WTC11 (cell line): Measurements from ENCODE around the gene SLC8A1. TPM values are rescaled to one million over a fixed set of nuclear protein-coding genes. Genes with fewer than 3 reads are reported as not detected.

Source experiments
- ATAC-seq: fragments of 200-7000 bp; cut with Tn5 transposase; 2 replicates; pipeline ENCODE4 v1.10.0; 2021; ENCODE audit warnings: mild to moderate bottlenecking, moderate library complexity
- CTCF ChIA-PET: fragments of 300-600 bp; sonication (Branson Sonifier 250); formaldehyde crosslinking; loops from one replicate; lab custom pipeline; 2021; ENCODE audit warnings: antibody characterized with exemption; lab: Charles Lee
- POLR2A ChIA-PET: fragments of 350-600 bp; sonication (Branson Sonifier 250); formaldehyde crosslinking; loops from one replicate; lab custom pipeline; 2021; ENCODE audit warnings: antibody characterized with exemption; lab: Charles Lee
- DNase-seq: peaks from one replicate; pipeline ENCODE4 v3.0.0; 2021; ENCODE audit warnings: low spot score
- H3K27ac Mint-ChIP-seq: 2 replicates; pipeline ENCODE4 v1.8.0; 2021; ENCODE audit warnings: mixed read lengths
- H3K27me3 Mint-ChIP-seq: 2 replicates; pipeline ENCODE4 v1.8.0; 2021; ENCODE audit warnings: low read depth, mild to moderate bottlenecking, moderate library complexity, mixed read lengths
- H3K36me3 Mint-ChIP-seq: 2 replicates; pipeline ENCODE4 v1.8.0; 2021; ENCODE audit warnings: mixed read lengths
- H3K4me1 Mint-ChIP-seq: 2 replicates; pipeline ENCODE4 v1.8.0; 2022; ENCODE audit warnings: mixed read lengths
- H3K4me3 Mint-ChIP-seq: 2 replicates; pipeline ENCODE4 v1.8.0; 2021; ENCODE audit warnings: mild to moderate bottlenecking, moderate library complexity, mixed read lengths
- H3K9me3 Mint-ChIP-seq: 2 replicates; pipeline ENCODE4 v1.8.0; 2021; ENCODE audit warnings: mixed read lengths
- ATF3 ChIP-seq: sonication (generic); formaldehyde crosslinking; conservative IDR thresholded peaks from 2 replicates; pipeline ENCODE4 v1.8.1; 2022; ENCODE audit warnings: mild to moderate bottlenecking, missing genetic modification reagents
- CBFB ChIP-seq: sonication (generic); formaldehyde crosslinking; IDR thresholded peaks from 2 replicates; pipeline ENCODE4 v1.8.1; 2022; ENCODE audit warnings: mild to moderate bottlenecking, low read depth, missing genetic modification reagents
- ESRRA ChIP-seq: sonication (generic); formaldehyde crosslinking; IDR thresholded peaks from 2 replicates; pipeline ENCODE4 v1.8.1; 2022; ENCODE audit warnings: mild to moderate bottlenecking, missing genetic modification reagents, borderline replicate concordance
- FOXJ3 ChIP-seq: sonication (generic); formaldehyde crosslinking; IDR thresholded peaks from 2 replicates; pipeline ENCODE4 v1.9.0; 2021; ENCODE audit warnings: missing genetic modification reagents, mild to moderate bottlenecking, borderline replicate concordance
- GRHL2 ChIP-seq: fragments of 250-450 bp; sonication (Bioruptor Pico); IDR thresholded peaks from 2 replicates; pipeline ENCODE4 v1.8.0; 2022; ENCODE audit warnings: mild to moderate bottlenecking, moderate library complexity; ENCODE audit not compliant: insufficient replicate concordance, severe bottlenecking
- GTF2I ChIP-seq: fragments of 250-450 bp; sonication (Bioruptor Pico); conservative IDR thresholded peaks from 2 replicates; pipeline ENCODE4 v1.4.0; 2021; ENCODE audit warnings: mild to moderate bottlenecking
- HMGA2 ChIP-seq: fragments of 250-450 bp; sonication (Bioruptor Pico); IDR thresholded peaks from 2 replicates; pipeline ENCODE4 v1.4.0; 2021; ENCODE audit warnings: mild to moderate bottlenecking, moderate library complexity
- JAZF1 ChIP-seq: fragments of 250-450 bp; sonication (Bioruptor Pico); IDR thresholded peaks from 2 replicates; pipeline ENCODE4 v1.9.0; 2021; ENCODE audit warnings: moderate library complexity, mild to moderate bottlenecking, inconsistent platforms
- KAT7 ChIP-seq: sonication (generic); formaldehyde crosslinking; IDR thresholded peaks from 2 replicates; pipeline ENCODE4 v1.8.1; 2023; ENCODE audit warnings: missing genetic modification reagents, mild to moderate bottlenecking, borderline replicate concordance
- MXD4 ChIP-seq: fragments of 250-450 bp; sonication (Bioruptor Pico); IDR thresholded peaks from 2 replicates; pipeline ENCODE4 v1.8.0; 2021; ENCODE audit warnings: mild to moderate bottlenecking, moderate library complexity, borderline replicate concordance
- MYBL2 ChIP-seq: sonication (generic); formaldehyde crosslinking; IDR thresholded peaks from 2 replicates; pipeline ENCODE4 v1.8.1; 2023; ENCODE audit warnings: mild to moderate bottlenecking, moderate library complexity, missing genetic modification reagents
- PRRX2 ChIP-seq: fragments of 250-450 bp; sonication (Bioruptor Pico); IDR thresholded peaks from 2 replicates; pipeline ENCODE4 v1.8.0; 2021; ENCODE audit warnings: mild to moderate bottlenecking
- RORB ChIP-seq: fragments of 250-450 bp; sonication (Bioruptor Pico); IDR thresholded peaks from 2 replicates; pipeline ENCODE4 v1.9.0; 2021; ENCODE audit warnings: mild to moderate bottlenecking
- TP53 ChIP-seq: sonication (generic); formaldehyde crosslinking; IDR thresholded peaks from 2 replicates; pipeline ENCODE4 v1.8.1; 2023; ENCODE audit warnings: mild to moderate bottlenecking, missing genetic modification reagents
- ZNF396 ChIP-seq: fragments of 250-450 bp; sonication (Bioruptor Pico); IDR thresholded peaks from 2 replicates; pipeline ENCODE4 v1.8.0; 2021; ENCODE audit warnings: mild to moderate bottlenecking, moderate library complexity, borderline replicate concordance
- total RNA-seq: library from RNA; stranded (reverse); gene quantifications from 3 replicates; pipeline ENCODE4 v1.2.3, GENCODE V29; 2021
- TF ChIP-seq, protein P1 (sequence below): sonication (generic); formaldehyde crosslinking; IDR thresholded peaks from 2 replicates; pipeline ENCODE4 v1.8.1; 2022; ENCODE audit warnings: mild to moderate bottlenecking, moderate library complexity, missing genetic modification reagents
- TF ChIP-seq, protein P2 (sequence below): fragments of 250-450 bp; sonication (Bioruptor Pico); IDR thresholded peaks from 2 replicates; pipeline ENCODE4 v1.8.0; 2021; ENCODE audit warnings: mild to moderate bottlenecking
- TF ChIP-seq, protein P3 (sequence below): sonication (generic); formaldehyde crosslinking; IDR thresholded peaks from 2 replicates; pipeline ENCODE4 v1.8.1; 2022; ENCODE audit warnings: mild to moderate bottlenecking, missing genetic modification reagents, moderate library complexity, borderline replicate concordance
- TF ChIP-seq, protein P4 (sequence below): sonication (generic); formaldehyde crosslinking; conservative IDR thresholded peaks from 2 replicates; pipeline ENCODE4 v1.8.1; 2023; ENCODE audit warnings: mild to moderate bottlenecking, low read depth, missing genetic modification reagents, moderate library complexity

SLC8A1 gene
- total RNA-seq, 1 experiment from 2014 or later: 2.6 TPM

DNA sequence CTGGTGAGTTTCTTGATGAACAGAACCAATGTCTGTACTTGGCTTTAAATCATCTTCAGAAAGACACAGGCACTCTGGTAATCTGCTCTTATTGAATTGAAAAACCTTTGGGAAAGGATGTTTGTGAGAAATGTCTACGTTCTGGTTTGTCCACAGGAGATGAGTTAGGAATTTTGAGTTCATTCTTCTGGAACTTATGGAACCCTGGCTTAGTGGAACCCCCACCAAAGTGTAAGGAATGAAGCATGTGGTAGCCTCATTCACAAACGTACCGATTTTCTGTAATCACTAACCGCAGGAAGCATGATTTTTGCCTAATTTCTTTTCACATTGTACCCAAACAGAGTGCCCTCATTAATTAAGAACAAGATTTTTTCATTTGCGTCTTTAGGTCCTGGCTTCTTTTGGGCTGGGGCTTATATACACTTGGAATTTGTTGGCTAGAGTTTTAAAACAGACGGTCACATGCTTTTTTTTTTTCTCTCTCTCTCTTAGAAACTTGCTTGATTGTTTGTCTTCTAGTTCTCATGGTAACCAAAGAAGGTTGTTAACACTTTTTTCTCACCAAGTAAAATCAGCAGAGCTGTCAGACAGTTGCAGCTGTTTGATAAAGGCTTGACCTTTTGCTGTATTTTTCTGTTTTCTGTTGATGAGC, 358.7 kb downstream of the SLC8A1 start:
- TF ChIP-seq KAT7 (CRISPR knock-in tag) (no peak), MYBL2 (CRISPR knock-in tag) (no peak), ATF3 (CRISPR knock-in tag) (no peak), GRHL2 (CRISPR knock-in tag) (no peak), TP53 (CRISPR knock-in tag) (no peak), GTF2I (CRISPR knock-in tag) (no peak), JAZF1 (CRISPR knock-in tag) (no peak), FOXJ3 (CRISPR knock-in tag) (no peak), ZNF396 (no peak), RORB (CRISPR knock-in tag) (no peak), ESRRA (CRISPR knock-in tag) (no peak), PRRX2 (CRISPR knock-in tag) (no peak), MXD4 (CRISPR knock-in tag) (no peak), HMGA2 (CRISPR knock-in tag) (no peak)
- TF ChIP-seq, protein P1, sequence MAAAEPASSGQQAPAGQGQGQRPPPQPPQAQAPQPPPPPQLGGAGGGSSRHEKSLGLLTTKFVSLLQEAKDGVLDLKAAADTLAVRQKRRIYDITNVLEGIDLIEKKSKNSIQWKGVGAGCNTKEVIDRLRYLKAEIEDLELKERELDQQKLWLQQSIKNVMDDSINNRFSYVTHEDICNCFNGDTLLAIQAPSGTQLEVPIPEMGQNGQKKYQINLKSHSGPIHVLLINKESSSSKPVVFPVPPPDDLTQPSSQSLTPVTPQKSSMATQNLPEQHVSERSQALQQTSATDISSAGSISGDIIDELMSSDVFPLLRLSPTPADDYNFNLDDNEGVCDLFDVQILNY (CRISPR knock-in tag): no peak
- TF ChIP-seq, protein P2, sequence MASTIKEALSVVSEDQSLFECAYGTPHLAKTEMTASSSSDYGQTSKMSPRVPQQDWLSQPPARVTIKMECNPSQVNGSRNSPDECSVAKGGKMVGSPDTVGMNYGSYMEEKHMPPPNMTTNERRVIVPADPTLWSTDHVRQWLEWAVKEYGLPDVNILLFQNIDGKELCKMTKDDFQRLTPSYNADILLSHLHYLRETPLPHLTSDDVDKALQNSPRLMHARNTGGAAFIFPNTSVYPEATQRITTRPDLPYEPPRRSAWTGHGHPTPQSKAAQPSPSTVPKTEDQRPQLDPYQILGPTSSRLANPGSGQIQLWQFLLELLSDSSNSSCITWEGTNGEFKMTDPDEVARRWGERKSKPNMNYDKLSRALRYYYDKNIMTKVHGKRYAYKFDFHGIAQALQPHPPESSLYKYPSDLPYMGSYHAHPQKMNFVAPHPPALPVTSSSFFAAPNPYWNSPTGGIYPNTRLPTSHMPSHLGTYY: no peak
- TF ChIP-seq, protein P3, sequence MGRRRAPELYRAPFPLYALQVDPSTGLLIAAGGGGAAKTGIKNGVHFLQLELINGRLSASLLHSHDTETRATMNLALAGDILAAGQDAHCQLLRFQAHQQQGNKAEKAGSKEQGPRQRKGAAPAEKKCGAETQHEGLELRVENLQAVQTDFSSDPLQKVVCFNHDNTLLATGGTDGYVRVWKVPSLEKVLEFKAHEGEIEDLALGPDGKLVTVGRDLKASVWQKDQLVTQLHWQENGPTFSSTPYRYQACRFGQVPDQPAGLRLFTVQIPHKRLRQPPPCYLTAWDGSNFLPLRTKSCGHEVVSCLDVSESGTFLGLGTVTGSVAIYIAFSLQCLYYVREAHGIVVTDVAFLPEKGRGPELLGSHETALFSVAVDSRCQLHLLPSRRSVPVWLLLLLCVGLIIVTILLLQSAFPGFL: no peak
- TF ChIP-seq, protein P4, sequence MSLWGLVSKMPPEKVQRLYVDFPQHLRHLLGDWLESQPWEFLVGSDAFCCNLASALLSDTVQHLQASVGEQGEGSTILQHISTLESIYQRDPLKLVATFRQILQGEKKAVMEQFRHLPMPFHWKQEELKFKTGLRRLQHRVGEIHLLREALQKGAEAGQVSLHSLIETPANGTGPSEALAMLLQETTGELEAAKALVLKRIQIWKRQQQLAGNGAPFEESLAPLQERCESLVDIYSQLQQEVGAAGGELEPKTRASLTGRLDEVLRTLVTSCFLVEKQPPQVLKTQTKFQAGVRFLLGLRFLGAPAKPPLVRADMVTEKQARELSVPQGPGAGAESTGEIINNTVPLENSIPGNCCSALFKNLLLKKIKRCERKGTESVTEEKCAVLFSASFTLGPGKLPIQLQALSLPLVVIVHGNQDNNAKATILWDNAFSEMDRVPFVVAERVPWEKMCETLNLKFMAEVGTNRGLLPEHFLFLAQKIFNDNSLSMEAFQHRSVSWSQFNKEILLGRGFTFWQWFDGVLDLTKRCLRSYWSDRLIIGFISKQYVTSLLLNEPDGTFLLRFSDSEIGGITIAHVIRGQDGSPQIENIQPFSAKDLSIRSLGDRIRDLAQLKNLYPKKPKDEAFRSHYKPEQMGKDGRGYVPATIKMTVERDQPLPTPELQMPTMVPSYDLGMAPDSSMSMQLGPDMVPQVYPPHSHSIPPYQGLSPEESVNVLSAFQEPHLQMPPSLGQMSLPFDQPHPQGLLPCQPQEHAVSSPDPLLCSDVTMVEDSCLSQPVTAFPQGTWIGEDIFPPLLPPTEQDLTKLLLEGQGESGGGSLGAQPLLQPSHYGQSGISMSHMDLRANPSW (CRISPR knock-in tag): no peak
- H3K4me1 Mint-ChIP-seq: 0 out of 2 replicates have a peak, but pooled peaks cover 5% of the 10 kb centered on the region
- H3K9me3 Mint-ChIP-seq: no peaks in the 10 kb centered on the region
- no peaks in the 10 kb centered on the region for H3K27me3 Mint-ChIP-seq
- ATAC-seq: no peak
- H3K36me3 Mint-ChIP-seq: no peaks in the 10 kb centered on the region
- no peak overlapping the region for H3K4me3 Mint-ChIP-seq
- CTCF ChIA-PET: no interaction called here
- POLR2A ChIA-PET: no interaction called here
- DNase-seq: no peak
- no peak overlapping the region for H3K27ac Mint-ChIP-seq

DNA sequence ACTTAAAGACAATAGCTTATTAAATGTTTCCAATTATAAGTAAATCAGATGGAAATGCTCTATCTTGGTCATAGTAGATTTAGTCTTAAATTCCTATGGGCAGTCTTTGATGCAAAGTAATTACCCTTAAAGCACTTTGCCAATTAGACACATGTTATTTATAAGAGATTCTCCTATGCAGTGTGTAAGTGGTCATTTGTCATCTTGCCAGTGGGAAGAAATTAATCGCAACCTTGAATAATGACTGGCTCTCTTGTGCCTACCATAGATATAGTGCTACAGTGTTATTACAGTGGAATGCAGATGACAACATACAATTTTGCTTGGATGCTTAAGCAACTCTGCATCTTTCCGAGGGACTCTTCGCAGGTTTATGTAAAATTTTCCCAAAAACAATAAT, 361.8 kb downstream of the SLC8A1 start:
- no peaks in the 10 kb centered on the region for H3K36me3 Mint-ChIP-seq
- H3K4me1 Mint-ChIP-seq: 0 out of 2 replicates have a peak, but pooled peaks cover 5% of the 10 kb centered on the region
- ATAC-seq (no peak), DNase-seq (no peak)
- CTCF ChIA-PET: no interaction called here
- TF ChIP-seq CBFB (no peak), ZNF396 (no peak)
- no peak overlapping the region for H3K27ac Mint-ChIP-seq
- no peaks in the 10 kb centered on the region for H3K27me3 Mint-ChIP-seq
- H3K4me3 Mint-ChIP-seq: no peak overlapping the region
- no peaks in the 10 kb centered on the region for H3K9me3 Mint-ChIP-seq
- POLR2A ChIA-PET: no interaction called here
